Memory B cell (primary cell): ENCODE data around the gene NAV3.

Experiments used
- ATAC-seq: fragments of 150-1000 bp; cut with Tn5 transposase; 2 replicates; pipeline ENCODE4 v1.10.0; 2021; ENCODE audit warnings: low read depth, mild to moderate bottlenecking, moderate library complexity
- DNase-seq, 2 donors: peaks; one replicate each; pipeline ENCODE4 v3.0.0; 2022; ENCODE audit warnings: low spot score in 2 of 2
- H3K27ac Mint-ChIP-seq: one replicate; pipeline ENCODE4 v1.8.0; 2022; ENCODE audit warnings: mild to moderate bottlenecking, moderate library complexity, mixed read lengths
- H3K27me3 Mint-ChIP-seq: one replicate; pipeline ENCODE4 v1.8.0; 2022; ENCODE audit warnings: mixed read lengths
- H3K36me3 Mint-ChIP-seq: one replicate; pipeline ENCODE4 v1.8.0; 2022; ENCODE audit warnings: mild to moderate bottlenecking, mixed read lengths
- H3K4me1 Mint-ChIP-seq: one replicate; pipeline ENCODE4 v1.8.0; 2022; ENCODE audit warnings: mixed read lengths
- H3K4me3 Mint-ChIP-seq: one replicate; pipeline ENCODE4 v1.8.0; 2022; ENCODE audit warnings: mild to moderate bottlenecking, moderate library complexity, mixed read lengths
- H3K9me3 Mint-ChIP-seq: one replicate; pipeline ENCODE4 v1.8.0; 2022; ENCODE audit warnings: mixed read lengths

The NAV3 gene

GRCh38 chr12:78037707-78038106 lies 207.0 kb downstream of the NAV3 start:
- no peak for DNase-seq
- H3K27me3 Mint-ChIP-seq, result peaks cover 2% of the 10 kb centered on the region
- no peak overlapping the region for H3K27ac Mint-ChIP-seq
- H3K9me3 Mint-ChIP-seq, result no peaks in the 10 kb centered on the region
- H3K4me3 Mint-ChIP-seq, result no peak overlapping the region
- H3K36me3 Mint-ChIP-seq, result no peaks in the 10 kb centered on the region
- H3K4me1 Mint-ChIP-seq, result no peaks in the 10 kb centered on the region
- ATAC-seq, result no peak

- H3K27me3 Mint-ChIP-seq, result peaks cover 2% of the 10 kb centered on the region
- H3K4me1 Mint-ChIP-seq, result no peaks in the 10 kb centered on the region
- no peaks in the 10 kb centered on the region for H3K9me3 Mint-ChIP-seq
- no peaks in the 10 kb centered on the region for H3K36me3 Mint-ChIP-seq
- DNase-seq (no peak), ATAC-seq (no peak)
- no peak overlapping the region for H3K4me3 Mint-ChIP-seq
- no peak overlapping the region for H3K27ac Mint-ChIP-seq
These were observed 207.8 kb downstream of the NAV3 start for GRCh38 chr12:78038541-78038940.

GRCh38 chr12:78038986-78039385 lies 208.3 kb downstream of the NAV3 start:
- Mint-ChIP-seq H3K36me3 (no peaks in the 10 kb centered on the region), H3K27me3 (peaks cover 2% of the 10 kb centered on the region), H3K9me3 (no peaks in the 10 kb centered on the region), H3K4me3 (no peak overlapping the region), H3K4me1 (no peaks in the 10 kb centered on the region), H3K27ac (no peak overlapping the region)
- no peak for DNase-seq
- ATAC-seq, result no peak

GRCh38 chr12:78040111-78040510 lies 209.4 kb downstream of the NAV3 start:
- peaks cover 2% of the 10 kb centered on the region for H3K9me3 Mint-ChIP-seq
- H3K36me3 Mint-ChIP-seq, result no peaks in the 10 kb centered on the region
- no peak overlapping the region for H3K4me3 Mint-ChIP-seq
- H3K27ac Mint-ChIP-seq, result no peak overlapping the region
- no peaks in the 10 kb centered on the region for H3K4me1 Mint-ChIP-seq
- peaks cover 2% of the 10 kb centered on the region for H3K27me3 Mint-ChIP-seq
- ATAC-seq (no peak), DNase-seq (no peak)

GRCh38 chr12:78050790-78051189 lies 220.1 kb downstream of the NAV3 start:
- H3K27ac Mint-ChIP-seq, result no peak overlapping the region
- H3K4me1 Mint-ChIP-seq, result no peaks in the 10 kb centered on the region
- ATAC-seq (no peak), DNase-seq (no peak)
- H3K9me3 Mint-ChIP-seq, result peaks cover 10% of the 10 kb centered on the region
- H3K27me3 Mint-ChIP-seq, result peaks cover 5% of the 10 kb centered on the region
- H3K4me3 Mint-ChIP-seq, result no peak overlapping the region
- no peaks in the 10 kb centered on the region for H3K36me3 Mint-ChIP-seq

GRCh38 chr12:78055545-78055944 lies 224.9 kb downstream of the NAV3 start:
- no peak for ATAC-seq
- Mint-ChIP-seq H3K36me3 (no peaks in the 10 kb centered on the region), H3K27ac (no peak overlapping the region), H3K9me3 (no peaks in the 10 kb centered on the region), H3K4me3 (no peak overlapping the region), H3K4me1 (no peaks in the 10 kb centered on the region), H3K27me3 (peaks cover 5% of the 10 kb centered on the region)
- no peak for DNase-seq

- Mint-ChIP-seq H3K36me3 (no peaks in the 10 kb centered on the region), H3K4me1 (no peaks in the 10 kb centered on the region), H3K27ac (no peak overlapping the region), H3K4me3 (no peak overlapping the region), H3K27me3 (peaks cover 1% of the 10 kb centered on the region), H3K9me3 (no peaks in the 10 kb centered on the region)
- DNase-seq, result no peak
- no peak for ATAC-seq
These were observed 226.4 kb downstream of the NAV3 start for GRCh38 chr12:78057075-78057474.

- Mint-ChIP-seq H3K36me3 (no peaks in the 10 kb centered on the region), H3K9me3 (no peaks in the 10 kb centered on the region), H3K27me3 (no peaks in the 10 kb centered on the region), H3K4me3 (no peak overlapping the region), H3K4me1 (no peaks in the 10 kb centered on the region), H3K27ac (no peak overlapping the region)
- DNase-seq, result no peak
- ATAC-seq, result no peak
These were observed 229.5 kb downstream of the NAV3 start for GRCh38 chr12:78060186-78060585.

GRCh38 chr12:78062786-78063185 lies 232.1 kb downstream of the NAV3 start:
- DNase-seq (no peak), ATAC-seq (no peak)
- Mint-ChIP-seq H3K4me3 (no peak overlapping the region), H3K27me3 (no peaks in the 10 kb centered on the region), H3K9me3 (no peaks in the 10 kb centered on the region), H3K36me3 (no peaks in the 10 kb centered on the region), H3K27ac (no peak overlapping the region), H3K4me1 (no peaks in the 10 kb centered on the region)

- H3K27ac Mint-ChIP-seq, result no peak overlapping the region
- H3K4me1 Mint-ChIP-seq, result no peaks in the 10 kb centered on the region
- H3K9me3 Mint-ChIP-seq, result no peaks in the 10 kb centered on the region
- H3K27me3 Mint-ChIP-seq, result no peaks in the 10 kb centered on the region
- ATAC-seq (no peak), DNase-seq (no peak)
- H3K36me3 Mint-ChIP-seq, result no peaks in the 10 kb centered on the region
- no peak overlapping the region for H3K4me3 Mint-ChIP-seq
These were observed 251.1 kb downstream of the NAV3 start for GRCh38 chr12:78081590-78082314.

- Mint-ChIP-seq H3K27me3 (no peaks in the 10 kb centered on the region), H3K4me1 (no peaks in the 10 kb centered on the region), H3K36me3 (no peaks in the 10 kb centered on the region), H3K27ac (no peak overlapping the region), H3K4me3 (no peak overlapping the region), H3K9me3 (no peaks in the 10 kb centered on the region)
- DNase-seq (no peak), ATAC-seq (no peak)
These were observed 255.0 kb downstream of the NAV3 start for GRCh38 chr12:78085542-78086182.

GRCh38 chr12:78086553-78087362 lies 256.1 kb downstream of the NAV3 start:
- Mint-ChIP-seq H3K27me3 (no peaks in the 10 kb centered on the region), H3K36me3 (no peaks in the 10 kb centered on the region), H3K27ac (no peak overlapping the region), H3K4me3 (no peak overlapping the region), H3K4me1 (no peaks in the 10 kb centered on the region), H3K9me3 (no peaks in the 10 kb centered on the region)
- DNase-seq, result no peak
- ATAC-seq, result no peak

- H3K4me3 Mint-ChIP-seq, result no peak overlapping the region
- H3K4me1 Mint-ChIP-seq, result no peaks in the 10 kb centered on the region
- no peaks in the 10 kb centered on the region for H3K9me3 Mint-ChIP-seq
- ATAC-seq, result no peak
- DNase-seq, result no peak
- H3K27me3 Mint-ChIP-seq, result no peaks in the 10 kb centered on the region
- H3K27ac Mint-ChIP-seq, result no peak overlapping the region
- no peaks in the 10 kb centered on the region for H3K36me3 Mint-ChIP-seq
These were observed 256.6 kb downstream of the NAV3 start for GRCh38 chr12:78087363-78087675.

- DNase-seq (no peak), ATAC-seq (no peak)
- Mint-ChIP-seq H3K9me3 (no peaks in the 10 kb centered on the region), H3K4me1 (no peaks in the 10 kb centered on the region), H3K4me3 (no peak overlapping the region), H3K27me3 (no peaks in the 10 kb centered on the region), H3K27ac (no peak overlapping the region), H3K36me3 (no peaks in the 10 kb centered on the region)
These were observed 257.7 kb downstream of the NAV3 start for GRCh38 chr12:78088391-78088832.
